SK-N-SH treated with all-trans-retinoic acid at 6 μM for 48 hours (cell line): Measurements from ENCODE around the gene MXD1.
A peak's percentile ranks its signal among the peaks of the same experiment; 100 is the strongest.
"Not testable (repeated sequence)": the region's sequence is repeated elsewhere in the genome, so short reads cannot be mapped to it uniquely, and the experiment has no call there.

Source experiments
- ATAC-seq: fragments of 200-7000 bp; cut with Tn5 transposase; 3 replicates; pipeline ENCODE4 v1.9.1; 2020; ENCODE audit warnings: mild to moderate bottlenecking, moderate library complexity
- ARNTL ChIP-seq: fragments of 450-650 bp; formaldehyde crosslinking; IDR thresholded peaks from 2 replicates; pipeline ENCODE4 v1.5.0; 2020; ENCODE audit warnings: low read depth, mild to moderate bottlenecking, moderate library complexity, borderline replicate concordance
- CREB5 ChIP-seq: fragments of 250-450 bp; sonication (Bioruptor Pico); IDR thresholded peaks from 2 replicates; pipeline ENCODE4 v1.5.1; 2020; ENCODE audit warnings: low read depth, mild to moderate bottlenecking, moderate library complexity
- CSDC2 ChIP-seq: fragments of 250-450 bp; sonication (Bioruptor Pico); IDR thresholded peaks from 2 replicates; pipeline ENCODE4 v1.5.0; 2020; ENCODE audit warnings: mild to moderate bottlenecking, moderate library complexity
- ESRRG ChIP-seq: fragments of 250-450 bp; sonication (Bioruptor Pico); IDR thresholded peaks from 2 replicates; pipeline ENCODE4 v1.6.1; 2021; ENCODE audit warnings: mild to moderate bottlenecking
- GLIS3 ChIP-seq: fragments of 250-450 bp; sonication (Bioruptor Pico); IDR thresholded peaks from 2 replicates; pipeline ENCODE4 v1.5.0; 2020; ENCODE audit warnings: mild to moderate bottlenecking, moderate library complexity
- ISL1 ChIP-seq: fragments of 250-450 bp; sonication (Bioruptor Pico); IDR thresholded peaks from 2 replicates; pipeline ENCODE4 v2.1.2; 2022; ENCODE audit warnings: mild to moderate bottlenecking, moderate library complexity
- OSR1 ChIP-seq: fragments of 250-450 bp; sonication (Bioruptor Pico); IDR thresholded peaks from 2 replicates; pipeline ENCODE4 v1.8.0; 2022; ENCODE audit warnings: moderate library complexity, mild to moderate bottlenecking, inconsistent platforms
- PPARA ChIP-seq: fragments of 250-450 bp; sonication (Bioruptor Pico); IDR thresholded peaks from 2 replicates; pipeline ENCODE4 v1.5.0; 2020; ENCODE audit warnings: mild to moderate bottlenecking, borderline replicate concordance
- RARB ChIP-seq: fragments of 250-450 bp; sonication (Bioruptor Pico); IDR thresholded peaks from 2 replicates; pipeline ENCODE4 v1.8.0; 2021; ENCODE audit warnings: mild to moderate bottlenecking, moderate library complexity
- SNAI2 ChIP-seq: fragments of 250-450 bp; sonication (Bioruptor Pico); IDR thresholded peaks from 2 replicates; pipeline ENCODE4 v1.5.0; 2020; ENCODE audit warnings: mild to moderate bottlenecking, moderate library complexity
- TCF4 ChIP-seq: fragments of 250-450 bp; sonication (Bioruptor Pico); IDR thresholded peaks from 2 replicates; pipeline ENCODE4 v1.8.0; 2021; ENCODE audit warnings: mild to moderate bottlenecking, moderate library complexity, borderline replicate concordance
- TOX ChIP-seq: fragments of 250-450 bp; sonication (Bioruptor Pico); IDR thresholded peaks from 2 replicates; pipeline ENCODE4 v1.8.0; 2021; ENCODE audit warnings: mild to moderate bottlenecking, moderate library complexity, borderline replicate concordance
- ZC3H10 ChIP-seq: fragments of 250-450 bp; sonication (Bioruptor Pico); IDR thresholded peaks from 2 replicates; pipeline ENCODE4 v1.5.1; 2021; ENCODE audit warnings: mild to moderate bottlenecking, moderate library complexity
- ZFP3 ChIP-seq: fragments of 250-450 bp; sonication (Bioruptor Pico); IDR thresholded peaks from 2 replicates; pipeline ENCODE4 v1.5.0; 2020; ENCODE audit warnings: mild to moderate bottlenecking, moderate library complexity
- ZFP30 ChIP-seq: fragments of 450-650 bp; formaldehyde crosslinking; IDR thresholded peaks from 2 replicates; pipeline ENCODE4 v1.5.0; 2022; ENCODE audit warnings: mild to moderate bottlenecking, moderate library complexity
- ZNF565 ChIP-seq: fragments of 450-650 bp; formaldehyde crosslinking; conservative IDR thresholded peaks from 2 replicates; pipeline ENCODE4 v1.5.0; 2020; ENCODE audit warnings: low read depth, mild to moderate bottlenecking, moderate library complexity
- ZNF70 ChIP-seq: fragments of 450-650 bp; formaldehyde crosslinking; IDR thresholded peaks from 2 replicates; pipeline ENCODE4 v1.5.0; 2020; ENCODE audit warnings: mild to moderate bottlenecking, moderate library complexity
- ZNF8 ChIP-seq: fragments of 450-650 bp; formaldehyde crosslinking; IDR thresholded peaks from 2 replicates; pipeline ENCODE4 v1.5.0; 2020; ENCODE audit warnings: mild to moderate bottlenecking, moderate library complexity
- TF ChIP-seq, protein P1 (sequence below): fragments of 250-450 bp; sonication (Bioruptor Pico); IDR thresholded peaks from 2 replicates; pipeline ENCODE4 v1.5.0; 2020; ENCODE audit warnings: mild to moderate bottlenecking, moderate library complexity
- TF ChIP-seq, protein P2 (sequence below): fragments of 250-450 bp; sonication (Bioruptor Pico); IDR thresholded peaks from 2 replicates; pipeline ENCODE4 v1.8.0; 2020; ENCODE audit warnings: mild to moderate bottlenecking, moderate library complexity, borderline replicate concordance

Gene MXD1

GRCh38 chr2:69892838-69893424 lies 22.0 kb upstream of the MXD1 start:
- peak; percentile 87 for TF ChIP-seq ZNF8
- not testable (repeated sequence) for ATAC-seq

- ATAC-seq, result peak; percentile 95
- no peak for TF ChIP-seq ESRRG (CRISPR knock-in tag)
- TF ChIP-seq, protein P1, sequence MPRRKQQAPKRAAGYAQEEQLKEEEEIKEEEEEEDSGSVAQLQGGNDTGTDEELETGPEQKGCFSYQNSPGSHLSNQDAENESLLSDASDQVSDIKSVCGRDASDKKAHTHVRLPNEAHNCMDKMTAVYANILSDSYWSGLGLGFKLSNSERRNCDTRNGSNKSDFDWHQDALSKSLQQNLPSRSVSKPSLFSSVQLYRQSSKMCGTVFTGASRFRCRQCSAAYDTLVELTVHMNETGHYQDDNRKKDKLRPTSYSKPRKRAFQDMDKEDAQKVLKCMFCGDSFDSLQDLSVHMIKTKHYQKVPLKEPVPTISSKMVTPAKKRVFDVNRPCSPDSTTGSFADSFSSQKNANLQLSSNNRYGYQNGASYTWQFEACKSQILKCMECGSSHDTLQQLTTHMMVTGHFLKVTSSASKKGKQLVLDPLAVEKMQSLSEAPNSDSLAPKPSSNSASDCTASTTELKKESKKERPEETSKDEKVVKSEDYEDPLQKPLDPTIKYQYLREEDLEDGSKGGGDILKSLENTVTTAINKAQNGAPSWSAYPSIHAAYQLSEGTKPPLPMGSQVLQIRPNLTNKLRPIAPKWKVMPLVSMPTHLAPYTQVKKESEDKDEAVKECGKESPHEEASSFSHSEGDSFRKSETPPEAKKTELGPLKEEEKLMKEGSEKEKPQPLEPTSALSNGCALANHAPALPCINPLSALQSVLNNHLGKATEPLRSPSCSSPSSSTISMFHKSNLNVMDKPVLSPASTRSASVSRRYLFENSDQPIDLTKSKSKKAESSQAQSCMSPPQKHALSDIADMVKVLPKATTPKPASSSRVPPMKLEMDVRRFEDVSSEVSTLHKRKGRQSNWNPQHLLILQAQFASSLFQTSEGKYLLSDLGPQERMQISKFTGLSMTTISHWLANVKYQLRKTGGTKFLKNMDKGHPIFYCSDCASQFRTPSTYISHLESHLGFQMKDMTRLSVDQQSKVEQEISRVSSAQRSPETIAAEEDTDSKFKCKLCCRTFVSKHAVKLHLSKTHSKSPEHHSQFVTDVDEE (CRISPR knock-in tag), result no peak
- 0 out of 2 replicates have a peak, but pooled peaks have one; percentile 62 for TF ChIP-seq GLIS3 (CRISPR knock-in tag)
- no peak for TF ChIP-seq CSDC2 (CRISPR knock-in tag)
- no peak for TF ChIP-seq OSR1 (CRISPR knock-in tag)
- no peak for TF ChIP-seq TCF4
- TF ChIP-seq, protein P2, sequence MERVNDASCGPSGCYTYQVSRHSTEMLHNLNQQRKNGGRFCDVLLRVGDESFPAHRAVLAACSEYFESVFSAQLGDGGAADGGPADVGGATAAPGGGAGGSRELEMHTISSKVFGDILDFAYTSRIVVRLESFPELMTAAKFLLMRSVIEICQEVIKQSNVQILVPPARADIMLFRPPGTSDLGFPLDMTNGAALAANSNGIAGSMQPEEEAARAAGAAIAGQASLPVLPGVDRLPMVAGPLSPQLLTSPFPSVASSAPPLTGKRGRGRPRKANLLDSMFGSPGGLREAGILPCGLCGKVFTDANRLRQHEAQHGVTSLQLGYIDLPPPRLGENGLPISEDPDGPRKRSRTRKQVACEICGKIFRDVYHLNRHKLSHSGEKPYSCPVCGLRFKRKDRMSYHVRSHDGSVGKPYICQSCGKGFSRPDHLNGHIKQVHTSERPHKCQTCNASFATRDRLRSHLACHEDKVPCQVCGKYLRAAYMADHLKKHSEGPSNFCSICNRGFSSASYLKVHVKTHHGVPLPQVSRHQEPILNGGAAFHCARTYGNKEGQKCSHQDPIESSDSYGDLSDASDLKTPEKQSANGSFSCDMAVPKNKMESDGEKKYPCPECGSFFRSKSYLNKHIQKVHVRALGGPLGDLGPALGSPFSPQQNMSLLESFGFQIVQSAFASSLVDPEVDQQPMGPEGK, result no peak
- TF ChIP-seq ZFP3 (CRISPR knock-in tag), result no peak
These were observed 21.0 kb upstream of the MXD1 start, which contains the start of gene SNRNP27 for GRCh38 chr2:69893684-69894551. SNRNP27 (plus strand) TSS chr2:69893956; CDS start chr2:69893985, 29 bp downstream.

DNA sequence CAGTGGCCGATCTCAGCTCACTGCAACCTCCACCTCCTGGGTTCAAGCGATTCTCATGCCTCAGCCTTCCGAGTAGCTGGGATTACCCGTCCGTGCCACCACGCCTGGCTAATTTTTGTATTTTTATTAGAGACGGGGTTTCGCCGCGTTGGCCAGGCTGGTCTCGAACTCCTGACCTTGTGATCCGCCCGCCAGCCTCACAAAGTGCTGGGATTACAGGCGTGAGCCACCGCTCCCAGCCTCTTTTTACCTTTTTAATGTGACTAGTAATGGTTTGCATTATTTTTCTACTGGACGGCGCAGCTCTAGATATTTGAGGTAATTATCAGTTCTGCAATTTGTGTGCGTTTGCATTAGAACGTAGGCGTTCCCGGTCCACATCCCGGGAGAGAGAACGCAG lies 20.2 kb upstream of the MXD1 start:
- ATAC-seq, result peak; percentile 15

DNA sequence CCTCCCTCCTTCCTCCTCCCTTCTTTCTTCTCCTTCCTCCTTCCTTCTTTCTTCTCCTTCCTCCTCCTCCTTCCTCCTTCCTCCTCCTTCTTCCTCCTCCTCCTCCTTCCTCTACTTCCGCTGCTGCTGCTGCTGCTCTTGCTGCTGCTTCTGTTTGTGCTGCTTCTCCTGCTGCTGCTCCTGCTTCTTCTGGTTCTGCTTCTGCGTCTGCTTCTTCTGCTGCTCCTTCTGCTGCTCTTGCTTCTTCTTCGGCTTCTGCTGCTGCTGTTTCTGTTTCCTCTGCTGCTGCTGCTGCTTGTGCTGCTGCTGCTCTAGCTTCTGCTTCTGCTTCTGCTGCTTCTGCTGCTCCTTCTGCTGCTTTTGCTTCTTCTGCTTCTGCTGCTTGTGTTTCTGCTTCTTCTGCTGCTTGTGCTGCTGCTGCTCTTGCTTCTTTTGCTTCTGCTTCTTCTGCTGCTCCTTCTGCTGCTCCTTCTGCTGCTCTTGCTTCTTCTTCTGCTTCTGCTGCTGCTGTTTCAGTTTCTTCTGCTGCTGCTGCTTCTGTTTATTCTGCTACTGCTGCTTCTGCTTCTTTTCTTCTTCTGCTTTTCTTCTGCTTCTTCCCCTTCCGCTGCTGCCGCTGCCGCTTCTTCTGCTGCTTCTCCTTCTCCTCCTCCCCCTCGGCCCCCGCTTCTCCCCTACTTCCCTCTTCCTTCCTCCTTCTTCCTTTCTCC lies 12.5 kb upstream of the MXD1 start:
- TF ChIP-seq PPARA (no peak), ISL1 (CRISPR knock-in tag) (no peak), ZFP30 (no peak), CSDC2 (CRISPR knock-in tag) (no peak), SNAI2 (CRISPR knock-in tag) (no peak), ZC3H10 (CRISPR knock-in tag) (no peak), ZNF70 (CRISPR knock-in tag) (no peak), CREB5 (CRISPR knock-in tag) (no peak), ZNF565 (no peak), OSR1 (CRISPR knock-in tag) (no peak), RARB (CRISPR knock-in tag) (no peak), TOX (CRISPR knock-in tag) (no peak), ARNTL (CRISPR knock-in tag) (no peak)
- TF ChIP-seq, protein P1 (CRISPR knock-in tag), result no peak
- TF ChIP-seq, protein P2, result no peak
- ATAC-seq, result no peak
